ENCODE data around the gene PTBP1. TPM values are rescaled to one million over a fixed set of nuclear protein-coding genes. Genes with fewer than 3 reads are reported as not detected.

Gene PTBP1
- total and polyA plus RNA-seq, 2 of the 13 experiments (the other 11 are each of a cell fraction or from before 2014, with no cell fraction given), result 195 to 288 TPM

- no peak for TF ChIP-seq NPAS2 (CRISPR knock-in tag; IDR thresholded peaks at IDR 0.05; ENCODE audit: borderline replicate concordance)
- TF ChIP-seq JUNB (CRISPR knock-in tag; IDR thresholded peaks at IDR 0.05; ENCODE audit: borderline replicate concordance), result no peak
- no peak for TF ChIP-seq CEBPZ (IDR thresholded peaks at IDR 0.05; ENCODE audit: low read length)
- no peak for TF ChIP-seq NFAT5 (CRISPR knock-in tag; IDR thresholded peaks at IDR 0.05)
- no peak for TF ChIP-seq RBM39 (IDR thresholded peaks at IDR 0.05; ENCODE audit: low read depth, low read length, poor library complexity, severe bottlenecking)
- TF ChIP-seq RNF2 (conservative IDR thresholded peaks at IDR 0.05; ENCODE audit: low read depth), result no peak
- TF ChIP-seq PRPF4 (IDR thresholded peaks at IDR 0.05; ENCODE audit: low read depth, low read length, poor library complexity, severe bottlenecking), result no peak
- no peak for TF ChIP-seq ZNF251 (CRISPR knock-in tag; IDR thresholded peaks at IDR 0.05)
- TF ChIP-seq ZNF484 (CRISPR knock-in tag; IDR thresholded peaks at IDR 0.05; ENCODE audit: borderline replicate concordance, low read depth), result no peak
- no peak for TF ChIP-seq ZMYM2 (CRISPR knock-in tag; IDR thresholded peaks at IDR 0.05)
- TF ChIP-seq ZNF496 (CRISPR knock-in tag; IDR thresholded peaks at IDR 0.05; ENCODE audit: insufficient replicate concordance), result no peak
- TF ChIP-seq TEF (CRISPR knock-in tag; IDR thresholded peaks at IDR 0.05), result no peak
- TF ChIP-seq REL (CRISPR knock-in tag; conservative IDR thresholded peaks at IDR 0.05), result 0 out of 2 replicates have a peak, but pooled peaks have one; percentile 39
- TF ChIP-seq TERF1 (CRISPR knock-in tag; IDR thresholded peaks at IDR 0.05), result no peak
- no peak for TF ChIP-seq EEA1 (CRISPR knock-in tag; IDR thresholded peaks at IDR 0.05; ENCODE audit: borderline replicate concordance)
Measured at GRCh38 chr19:797528-798414, 519 bp downstream of the PTBP1 start (continued).
